Measurements from ENCODE around the gene CHD6.

The CHD6 gene

DNA sequence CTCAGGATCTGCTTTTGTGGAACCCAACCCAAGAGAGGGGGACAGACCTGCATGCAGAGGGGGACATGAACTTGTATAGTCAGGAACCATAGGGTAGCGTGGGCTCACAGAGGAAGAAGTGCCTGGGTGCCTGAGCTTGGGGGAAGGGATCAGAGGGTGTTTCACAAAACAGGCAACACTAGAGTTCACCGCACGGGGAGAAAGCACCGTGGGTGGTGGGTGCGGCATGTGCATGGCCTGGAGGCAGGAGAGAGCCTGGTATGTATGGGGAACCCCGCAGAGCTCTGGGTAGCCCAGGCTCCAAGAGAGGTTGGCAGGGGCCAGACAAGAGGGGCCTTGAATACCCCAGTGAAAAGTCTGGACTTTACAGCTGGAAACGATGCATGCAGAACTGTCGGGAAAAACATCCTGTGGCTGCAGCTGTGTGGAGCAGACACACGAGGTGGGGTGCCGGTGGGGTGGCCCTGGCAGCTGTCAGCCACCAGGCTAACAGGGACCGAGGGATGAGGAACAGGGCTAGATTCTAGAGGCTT is 244.9 kb downstream of the CHD6 start:
- TF ChIP-seq, protein P1, sequence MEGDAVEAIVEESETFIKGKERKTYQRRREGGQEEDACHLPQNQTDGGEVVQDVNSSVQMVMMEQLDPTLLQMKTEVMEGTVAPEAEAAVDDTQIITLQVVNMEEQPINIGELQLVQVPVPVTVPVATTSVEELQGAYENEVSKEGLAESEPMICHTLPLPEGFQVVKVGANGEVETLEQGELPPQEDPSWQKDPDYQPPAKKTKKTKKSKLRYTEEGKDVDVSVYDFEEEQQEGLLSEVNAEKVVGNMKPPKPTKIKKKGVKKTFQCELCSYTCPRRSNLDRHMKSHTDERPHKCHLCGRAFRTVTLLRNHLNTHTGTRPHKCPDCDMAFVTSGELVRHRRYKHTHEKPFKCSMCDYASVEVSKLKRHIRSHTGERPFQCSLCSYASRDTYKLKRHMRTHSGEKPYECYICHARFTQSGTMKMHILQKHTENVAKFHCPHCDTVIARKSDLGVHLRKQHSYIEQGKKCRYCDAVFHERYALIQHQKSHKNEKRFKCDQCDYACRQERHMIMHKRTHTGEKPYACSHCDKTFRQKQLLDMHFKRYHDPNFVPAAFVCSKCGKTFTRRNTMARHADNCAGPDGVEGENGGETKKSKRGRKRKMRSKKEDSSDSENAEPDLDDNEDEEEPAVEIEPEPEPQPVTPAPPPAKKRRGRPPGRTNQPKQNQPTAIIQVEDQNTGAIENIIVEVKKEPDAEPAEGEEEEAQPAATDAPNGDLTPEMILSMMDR (conservative IDR thresholded peaks at IDR 0.05) = no peak
- no peak for TF ChIP-seq ZFX (IDR thresholded peaks at IDR 0.05)
- no peak overlapping the region for H3K27ac ChIP-seq

DNA sequence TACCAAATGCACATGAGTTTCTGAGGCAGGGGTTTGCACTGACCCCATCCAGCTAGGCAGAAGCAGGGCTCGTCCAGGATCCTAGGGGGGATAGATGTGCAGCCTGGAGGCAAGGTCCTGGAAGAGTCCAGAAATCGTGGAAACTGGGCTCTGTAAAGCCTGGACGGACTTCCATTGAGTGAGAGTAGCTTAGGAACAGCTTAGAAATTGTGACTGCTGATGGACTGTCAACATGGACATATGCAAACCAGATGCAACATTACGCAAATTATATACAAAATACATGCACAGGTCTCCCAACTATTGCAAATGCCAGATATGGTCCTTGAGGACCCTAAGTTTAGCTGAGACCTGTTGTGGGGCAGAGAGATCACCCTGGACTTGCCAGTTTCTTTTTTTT is 246.8 kb downstream of the CHD6 start:
- TF ChIP-seq, protein P1 (conservative IDR thresholded peaks at IDR 0.05) = no peak
- no peak for TF ChIP-seq ZFX (IDR thresholded peaks at IDR 0.05)
- no peak overlapping the region for H3K27ac ChIP-seq

GRCh38 chr20:41370176-41370575 is 248.0 kb downstream of the CHD6 start:
- TF ChIP-seq ZFX (IDR thresholded peaks at IDR 0.05) = no peak
- TF ChIP-seq, protein P1 (conservative IDR thresholded peaks at IDR 0.05) = no peak
- no peak overlapping the region for H3K27ac ChIP-seq

GRCh38 chr20:41369673-41370072 is 248.5 kb downstream of the CHD6 start:
- TF ChIP-seq, protein P1 (conservative IDR thresholded peaks at IDR 0.05) = no peak
- no peak for TF ChIP-seq ZFX (IDR thresholded peaks at IDR 0.05)
- H3K27ac ChIP-seq = no peak overlapping the region

- TF ChIP-seq, protein P1 (conservative IDR thresholded peaks at IDR 0.05) = no peak
- no peak for TF ChIP-seq ZFX (IDR thresholded peaks at IDR 0.05)
- no peak overlapping the region for H3K27ac ChIP-seq
Observed at GRCh38 chr20:41367956-41368355, 250.2 kb downstream of the CHD6 start.

- TF ChIP-seq, protein P1 (conservative IDR thresholded peaks at IDR 0.05) = no peak
- no peak for TF ChIP-seq ZFX (IDR thresholded peaks at IDR 0.05)
- no peak overlapping the region for H3K27ac ChIP-seq
Observed at GRCh38 chr20:41367393-41367695, 250.8 kb downstream of the CHD6 start.

DNA sequence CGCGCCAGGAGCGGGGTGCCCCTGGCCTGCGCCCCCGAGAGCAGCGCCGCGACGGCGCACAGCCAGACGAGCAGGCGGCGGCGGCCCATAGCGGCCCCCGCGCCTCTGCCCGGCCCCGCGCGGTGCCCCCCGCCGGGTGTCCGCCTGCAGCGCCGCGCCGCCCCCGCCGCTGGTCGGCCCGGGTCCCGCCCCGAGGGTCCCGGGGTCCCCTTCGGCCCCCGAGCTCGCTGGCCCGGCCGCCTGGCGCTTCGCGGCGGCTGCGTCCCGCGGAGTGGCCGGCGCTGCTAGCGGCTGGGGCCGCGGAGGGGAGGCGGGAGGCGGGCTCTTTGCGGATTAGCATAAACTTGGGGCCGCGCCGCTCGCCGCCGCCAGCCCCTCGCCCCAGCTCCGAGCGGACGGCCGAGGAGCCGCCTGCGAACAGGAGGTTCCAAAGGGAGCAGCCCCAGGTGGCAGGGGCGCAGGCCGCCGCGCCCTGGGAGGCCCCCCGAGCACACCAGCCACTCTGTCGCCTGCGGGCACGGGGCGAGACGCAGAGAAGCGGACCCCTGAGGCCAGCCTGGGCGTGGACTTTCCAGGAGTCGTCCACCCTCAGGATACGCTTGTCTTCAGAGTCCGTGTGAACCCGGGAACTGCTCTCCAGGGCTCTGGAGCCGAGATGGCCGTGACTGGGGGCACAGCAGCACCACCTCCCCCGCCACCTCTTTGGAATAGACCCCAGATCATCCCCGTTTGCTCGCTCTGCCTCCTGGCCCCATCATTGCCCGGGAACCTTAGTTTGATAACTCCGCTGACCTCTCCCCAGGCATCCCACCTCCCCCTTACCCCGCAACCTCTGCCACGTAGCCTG is 251.4 kb downstream of the CHD6 start, which contains the start of gene EMILIN3:
Gene EMILIN3, minus strand, starts transcription at position 273 of the 847 bp plus-strand sequence. Its CDS starts 184 bp downstream, at position 89.
- no peak for TF ChIP-seq ZFX (IDR thresholded peaks at IDR 0.05)
- TF ChIP-seq, protein P1 (conservative IDR thresholded peaks at IDR 0.05) = no peak
- no peak within 1 kb of the TSS for H3K27ac ChIP-seq

Measured in C4-2B (cell line).